Activated naive CD4-positive, alpha-beta T cell treated with Interleukin-2 at 50 U/mL for 16 hours (primary cell): ENCODE results near the gene SLC38A3.

ENCODE experiments used
- DNase-seq: peaks from one replicate; pipeline ENCODE4 v3.0.0-alpha.2; 2020

The SLC38A3 gene

DNA sequence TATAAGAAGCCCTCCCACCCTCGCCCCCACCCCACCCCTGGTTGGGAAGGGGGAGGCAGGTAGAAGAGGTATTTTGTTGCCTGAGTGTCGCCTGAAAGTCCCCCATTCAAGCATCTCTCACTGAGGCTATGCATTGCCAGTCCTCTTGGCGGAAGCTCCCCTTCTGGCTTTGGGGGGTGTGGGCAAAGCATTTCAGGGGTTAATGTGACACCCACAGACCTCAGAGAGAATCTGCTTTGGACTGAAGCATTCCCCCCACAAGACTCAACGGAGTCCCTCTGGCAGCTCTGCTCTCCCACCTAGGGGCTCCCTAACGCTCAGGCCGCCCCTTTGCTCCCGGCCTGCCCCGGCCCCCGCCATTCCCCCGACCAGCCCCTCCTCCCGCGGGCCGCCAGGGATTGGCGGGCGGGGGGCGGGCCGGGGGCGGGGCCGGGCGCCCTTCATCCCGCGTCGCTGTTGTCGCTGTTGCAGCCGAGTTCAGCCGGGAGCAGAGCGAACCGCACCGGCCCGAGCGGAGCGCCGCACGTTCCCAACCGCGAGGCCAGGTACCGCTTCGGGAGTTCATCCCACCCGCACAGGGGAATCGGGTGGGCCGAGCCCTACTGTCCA lies at the start of gene SLC38A3:
TSS of gene SLC38A3 (plus strand) at position 468 of the 609 bp plus-strand sequence. CDS start 8,929 bp downstream, outside the sequence.
- peak; percentile 22 for DNase-seq

DNA sequence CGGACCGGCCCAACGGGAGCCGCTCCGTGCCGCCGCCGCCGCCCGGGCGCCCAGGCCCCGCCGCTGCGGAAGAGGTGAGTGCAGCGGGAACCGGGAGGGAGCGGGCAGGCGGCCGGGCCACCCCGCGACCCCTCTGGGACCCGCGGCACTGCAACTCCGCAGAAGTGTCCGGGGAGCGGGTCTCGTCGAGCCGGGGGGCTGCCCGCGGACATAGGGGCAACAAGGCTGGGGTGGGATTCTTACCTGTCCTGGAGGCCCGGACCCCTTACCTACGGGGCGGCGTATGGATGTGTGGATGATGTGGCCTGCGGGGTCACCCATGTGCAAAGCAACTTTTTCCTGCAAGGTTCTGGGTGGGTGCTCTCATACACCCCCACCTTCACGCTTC lies 49.6 kb upstream of the SLC38A3 start:
- DNase-seq: no peak

DNA sequence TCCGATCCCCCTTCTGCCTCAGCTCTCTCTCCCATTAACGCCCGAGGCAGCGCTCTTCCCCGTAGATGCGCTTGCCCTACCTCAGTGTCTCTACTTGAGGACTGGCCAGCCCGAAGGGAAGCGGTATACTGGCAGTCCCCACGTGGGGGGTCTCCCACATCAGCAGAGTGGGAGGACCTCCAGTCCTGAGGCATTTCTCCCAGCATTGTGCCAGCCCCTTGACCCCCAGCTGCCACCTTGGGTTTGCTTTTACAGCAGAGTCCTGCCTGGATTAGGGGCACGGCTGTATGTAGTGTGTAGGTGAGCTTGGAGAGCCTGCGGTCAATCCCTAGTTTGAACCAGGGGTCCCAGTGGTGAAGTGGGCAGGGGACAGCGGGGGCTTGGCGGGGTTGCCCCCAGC lies 49.2 kb upstream of the SLC38A3 start:
- no peak for DNase-seq

DNA sequence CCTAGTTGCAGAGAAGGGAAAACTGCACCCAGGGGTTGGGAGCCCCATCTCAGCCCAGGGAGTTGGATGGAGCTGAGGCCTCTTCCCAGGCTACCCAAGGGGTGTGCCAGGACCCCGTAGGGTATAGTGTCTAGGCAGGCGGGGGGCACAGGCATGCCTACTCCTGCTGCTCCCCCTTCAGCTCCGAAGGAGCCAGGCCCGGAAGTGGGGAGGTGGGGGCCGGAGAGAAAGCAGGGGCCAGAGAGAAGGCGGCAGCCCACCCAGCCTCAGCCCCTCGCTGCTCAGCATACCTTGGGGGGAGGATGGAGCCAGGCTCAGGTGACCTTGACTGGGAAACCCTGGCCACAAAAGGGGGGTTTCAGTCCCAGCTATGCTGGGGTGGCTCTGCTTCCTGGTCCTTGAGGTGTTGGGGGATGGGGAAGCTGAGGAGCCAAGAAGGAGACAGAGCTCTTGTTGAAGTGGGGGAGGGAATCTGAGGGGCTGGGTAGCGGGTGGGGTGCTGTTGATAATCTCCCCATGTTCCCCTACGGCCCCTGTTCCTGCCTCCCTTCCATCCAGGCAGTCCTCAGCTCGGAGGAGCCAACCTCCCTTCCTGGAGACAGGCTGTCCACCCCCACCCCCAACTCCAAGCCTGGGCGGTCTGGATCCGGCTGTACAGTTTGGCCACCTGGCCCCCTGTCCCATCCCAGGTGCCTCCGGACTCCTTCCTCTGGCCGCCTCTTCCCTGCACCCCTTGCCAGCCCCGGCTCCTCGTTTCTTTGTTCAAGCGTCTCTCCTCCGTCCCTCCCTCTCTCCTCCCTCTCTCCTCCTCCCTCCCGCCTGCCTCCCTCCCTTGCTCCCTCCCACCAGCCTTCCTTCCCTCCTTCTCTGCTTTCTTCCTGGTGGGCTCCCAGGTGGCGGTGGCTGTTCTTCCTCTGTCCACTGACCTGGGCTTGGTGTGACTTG lies 48.2 kb upstream of the SLC38A3 start:
- DNase-seq: no peak

DNA sequence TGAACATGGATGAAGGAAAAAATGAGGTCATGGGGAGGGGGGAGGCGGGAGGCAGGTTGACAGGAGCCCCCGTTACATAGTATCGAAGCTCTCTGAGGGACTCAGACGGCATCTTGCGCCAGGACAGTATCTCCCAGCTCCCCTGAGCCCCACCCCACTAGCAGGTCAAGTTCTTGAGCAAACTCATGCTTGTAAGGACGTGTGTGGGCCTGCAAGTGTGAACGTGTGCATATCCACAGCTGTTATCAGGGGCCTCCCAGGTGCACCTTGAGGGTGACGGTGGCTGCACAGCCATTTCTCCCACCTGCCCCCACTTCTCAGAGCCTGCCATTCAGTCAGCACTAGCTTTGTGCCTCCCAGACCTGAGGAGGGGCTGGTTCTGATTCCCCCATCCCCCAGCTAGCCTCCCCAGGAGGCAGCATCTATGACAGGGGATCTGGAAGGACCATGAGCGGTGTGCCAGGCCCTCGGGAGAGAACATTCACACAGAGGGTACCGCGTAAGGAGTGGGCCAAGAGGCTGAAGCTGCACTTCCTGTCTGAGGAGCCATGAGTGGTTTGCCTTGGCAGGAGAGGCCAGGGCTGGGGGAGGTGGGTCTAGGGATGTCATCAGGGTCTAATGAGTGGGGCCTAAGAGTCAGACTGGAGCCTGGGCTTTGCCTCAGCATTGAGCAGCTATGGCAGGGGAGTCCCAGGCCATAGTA lies 47.1 kb upstream of the SLC38A3 start:
- DNase-seq: no peak

DNA sequence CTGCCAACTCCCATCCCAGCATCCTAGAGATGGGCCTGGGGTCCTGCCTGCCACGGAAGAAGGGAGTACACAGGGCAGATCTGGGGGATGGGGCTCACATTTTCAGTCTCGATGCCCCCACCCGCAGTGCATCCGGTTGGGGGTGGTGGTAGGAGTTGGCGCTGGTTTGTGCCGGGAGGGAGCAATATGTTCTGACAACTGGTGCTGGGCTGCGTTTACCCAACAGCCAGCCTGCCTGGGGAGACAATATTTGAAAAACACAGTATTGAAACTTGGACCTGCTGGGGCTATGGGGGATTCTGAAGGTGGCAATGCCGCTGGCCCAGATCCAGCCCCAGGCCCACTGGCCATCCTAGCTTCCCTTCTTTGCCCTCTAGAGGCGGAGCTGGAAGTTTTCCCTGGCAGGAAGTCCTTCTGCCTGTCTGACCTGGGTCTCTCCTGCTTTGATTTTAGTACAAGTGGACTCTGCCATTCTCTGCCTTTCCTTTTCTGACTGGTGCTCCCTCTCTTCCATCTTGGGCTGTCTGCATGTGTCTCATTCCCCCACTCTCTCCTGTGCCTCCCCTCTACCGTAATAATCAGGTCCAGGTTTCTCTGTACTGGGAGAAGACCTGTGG lies 46.4 kb upstream of the SLC38A3 start:
- DNase-seq: no peak

DNA sequence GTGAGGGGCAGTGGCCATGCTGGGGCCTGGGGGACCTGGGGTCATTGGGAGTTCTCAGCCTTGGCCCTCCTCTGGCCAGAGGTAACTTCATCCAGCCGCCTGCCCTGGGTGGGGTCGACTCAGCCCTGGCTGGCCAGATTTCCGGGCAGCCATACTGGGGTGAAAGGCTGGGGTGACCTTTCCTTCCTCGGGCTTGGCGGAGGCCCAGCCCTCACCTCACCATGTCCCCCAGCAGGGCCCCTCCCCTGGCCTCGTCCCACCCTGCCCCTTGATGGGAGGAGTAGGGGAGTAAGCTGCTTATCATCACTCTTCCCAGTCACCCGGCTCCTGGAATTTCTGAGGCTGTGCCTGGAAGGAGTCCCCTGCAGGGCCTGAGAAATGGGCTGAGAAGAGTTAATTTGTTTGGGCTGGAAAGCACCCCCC lies 44.5 kb upstream of the SLC38A3 start:
- no peak for DNase-seq

DNA sequence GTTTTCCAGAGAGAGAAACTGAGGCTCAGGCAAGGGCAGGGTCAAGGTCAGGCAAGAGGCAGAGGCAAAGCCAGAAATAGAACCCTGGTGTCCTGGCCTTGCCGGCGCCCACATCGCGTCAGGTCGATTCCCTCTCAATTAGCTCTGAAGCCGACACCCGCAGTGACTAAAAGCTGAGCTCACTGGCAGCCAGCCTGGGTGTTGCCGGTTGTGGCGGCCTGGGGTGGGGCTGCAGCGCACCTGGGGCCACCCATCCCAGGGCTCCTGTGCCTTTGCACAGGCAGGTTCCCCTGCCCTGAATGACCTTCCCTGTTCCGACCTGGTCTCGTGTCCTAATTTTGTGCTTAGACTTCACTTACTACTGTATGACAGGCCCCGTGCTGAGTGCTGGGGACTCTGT lies 43.8 kb upstream of the SLC38A3 start:
- DNase-seq: no peak

DNA sequence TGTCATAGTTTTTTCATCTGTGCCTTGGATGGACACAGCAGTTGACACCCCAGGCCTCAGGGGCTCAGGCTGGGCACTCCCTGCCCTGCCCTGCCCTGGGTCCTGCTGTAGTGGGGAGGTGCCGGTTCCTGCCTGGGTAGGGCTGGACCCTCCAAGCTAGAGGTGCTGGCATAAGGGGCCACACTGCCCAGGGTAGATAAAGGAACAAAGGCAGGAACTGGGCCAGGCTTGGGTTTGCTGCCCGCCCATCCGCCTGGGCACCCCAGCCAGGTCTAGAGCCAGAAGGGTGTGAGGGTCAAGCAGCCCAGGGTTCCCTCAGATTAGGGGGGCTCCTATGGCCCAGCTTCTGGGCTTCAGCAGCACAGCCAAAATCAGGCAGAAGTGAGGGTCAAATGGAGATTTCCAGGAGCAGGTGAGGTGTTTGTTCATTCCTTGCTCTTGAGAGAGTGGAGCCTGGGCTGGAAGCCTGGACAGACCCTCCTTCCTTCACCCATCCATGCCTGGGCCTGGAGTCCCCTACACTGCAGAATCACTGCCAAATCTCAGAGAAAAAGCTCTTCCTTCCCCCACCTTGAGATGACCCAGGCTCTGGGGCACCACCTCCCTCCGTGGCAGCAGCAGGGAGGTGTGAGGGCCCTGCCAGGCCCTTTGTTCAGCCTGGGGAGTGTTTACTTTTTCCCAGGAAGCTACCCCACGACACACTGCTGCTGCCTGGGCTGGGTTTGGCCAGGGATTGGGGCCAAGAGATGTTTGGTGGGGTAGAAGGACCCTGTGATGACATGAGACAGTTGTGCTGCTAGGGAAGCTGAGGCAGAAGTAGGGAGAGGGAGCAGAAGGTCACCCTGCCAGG lies 42.8 kb upstream of the SLC38A3 start:
- DNase-seq: no peak

DNA sequence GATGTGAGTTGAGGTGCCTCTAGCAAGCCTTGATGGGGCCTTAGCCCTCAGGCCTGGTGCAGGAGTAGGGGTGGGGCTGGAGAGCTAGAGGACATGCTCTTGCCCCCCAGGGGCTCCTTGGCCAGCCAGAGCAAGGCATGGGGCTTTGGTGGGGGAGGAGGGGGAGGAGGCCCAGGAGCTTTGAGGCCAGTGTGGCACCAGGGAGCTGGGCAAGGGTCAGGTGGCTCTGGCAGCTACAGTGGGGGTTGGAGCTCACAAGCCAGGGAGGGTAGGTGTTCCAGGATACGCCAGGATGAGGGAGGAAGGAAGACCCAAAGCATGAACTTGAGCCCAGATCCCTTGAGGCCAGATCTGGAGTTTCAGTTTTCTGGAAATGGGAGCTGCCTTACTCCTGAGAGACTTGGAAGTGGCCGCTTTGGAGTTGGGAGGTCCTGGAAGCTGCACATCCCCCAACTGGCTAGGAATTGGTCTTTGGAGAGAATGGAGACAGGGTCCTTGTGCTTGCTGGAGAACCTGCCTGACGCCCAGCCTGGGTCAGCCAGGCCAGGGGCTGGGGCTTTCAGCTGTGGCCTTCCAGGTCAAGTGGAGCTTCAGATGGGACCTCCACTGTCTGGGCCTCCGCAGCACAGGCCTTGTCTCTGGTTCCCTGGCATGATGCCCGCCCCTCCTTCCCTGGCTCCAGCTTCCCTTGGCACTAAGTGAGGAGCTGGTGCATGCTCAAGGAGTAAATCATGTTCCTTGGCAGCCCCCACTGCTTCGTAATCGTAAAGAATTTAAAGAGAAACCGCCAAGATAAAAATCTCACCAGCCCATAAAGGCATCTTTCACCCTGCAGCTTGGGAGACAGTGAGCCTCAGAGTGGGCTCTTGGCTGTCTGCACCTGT lies 41.3 kb upstream of the SLC38A3 start:
- no peak for DNase-seq

DNA sequence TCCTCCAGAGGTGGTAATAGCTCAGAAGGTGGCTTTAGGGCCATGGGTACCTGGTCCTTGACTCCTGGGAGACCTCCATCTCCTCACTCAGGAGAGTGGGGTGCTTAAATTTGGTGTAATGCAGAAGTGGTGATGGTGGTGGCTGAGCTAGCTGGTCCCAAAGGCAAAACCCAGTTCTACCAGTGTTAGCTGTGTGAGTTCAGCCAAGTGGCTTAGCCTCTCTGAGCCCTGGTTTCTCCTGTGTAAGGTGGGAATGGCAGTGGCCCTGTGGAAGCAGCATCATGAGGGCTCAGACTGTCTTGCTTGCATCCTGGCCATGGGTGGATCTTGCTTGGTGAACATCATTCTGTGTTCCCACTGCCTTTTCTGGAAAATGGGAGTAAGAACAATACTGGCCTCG lies 40.6 kb upstream of the SLC38A3 start:
- DNase-seq: no peak

DNA sequence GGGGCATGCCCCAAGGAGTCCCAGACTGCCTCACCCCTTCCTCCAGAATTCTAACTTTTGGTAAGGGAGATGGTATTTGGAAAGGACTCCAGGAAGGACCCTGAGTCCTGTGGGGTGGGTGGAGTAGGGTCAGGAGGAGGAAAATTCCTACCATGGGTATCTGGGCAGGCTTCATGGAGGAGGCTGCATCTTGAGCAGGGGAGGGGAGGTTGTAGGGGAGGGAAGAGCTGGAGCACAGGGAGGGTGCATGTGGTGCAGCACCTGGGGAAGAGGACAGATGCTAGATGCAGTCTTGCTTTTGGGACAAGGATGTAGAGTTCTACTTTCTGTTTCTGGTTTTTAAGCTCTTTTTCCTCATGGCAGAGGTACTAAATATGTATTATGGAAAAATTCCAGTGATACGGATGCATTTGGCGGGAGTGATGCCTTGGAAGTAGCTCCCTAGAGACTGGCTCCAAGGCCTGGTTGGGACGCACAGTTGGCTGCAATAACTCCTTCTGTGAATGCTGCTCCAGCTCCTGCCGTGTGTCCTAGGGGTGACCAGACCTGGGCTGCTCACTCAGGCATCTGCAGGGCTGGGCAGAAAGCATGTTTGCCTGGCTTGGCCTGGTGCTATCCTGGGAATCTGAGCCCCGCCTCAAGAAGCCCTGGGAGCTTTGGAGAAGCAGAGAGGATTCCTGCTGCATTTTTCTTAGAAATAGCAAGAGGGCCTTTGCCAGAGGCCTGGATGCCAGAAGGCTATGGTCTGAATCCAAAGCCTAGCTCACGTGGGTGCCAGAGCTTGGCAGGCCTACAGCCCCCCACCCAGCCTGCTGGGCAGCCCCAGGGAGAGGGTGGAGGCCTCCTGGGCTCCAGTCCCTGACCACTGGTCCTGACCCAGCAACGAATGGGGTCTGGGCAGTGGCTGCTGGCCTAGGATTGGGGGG lies 39.8 kb upstream of the SLC38A3 start:
- no peak for DNase-seq

DNA sequence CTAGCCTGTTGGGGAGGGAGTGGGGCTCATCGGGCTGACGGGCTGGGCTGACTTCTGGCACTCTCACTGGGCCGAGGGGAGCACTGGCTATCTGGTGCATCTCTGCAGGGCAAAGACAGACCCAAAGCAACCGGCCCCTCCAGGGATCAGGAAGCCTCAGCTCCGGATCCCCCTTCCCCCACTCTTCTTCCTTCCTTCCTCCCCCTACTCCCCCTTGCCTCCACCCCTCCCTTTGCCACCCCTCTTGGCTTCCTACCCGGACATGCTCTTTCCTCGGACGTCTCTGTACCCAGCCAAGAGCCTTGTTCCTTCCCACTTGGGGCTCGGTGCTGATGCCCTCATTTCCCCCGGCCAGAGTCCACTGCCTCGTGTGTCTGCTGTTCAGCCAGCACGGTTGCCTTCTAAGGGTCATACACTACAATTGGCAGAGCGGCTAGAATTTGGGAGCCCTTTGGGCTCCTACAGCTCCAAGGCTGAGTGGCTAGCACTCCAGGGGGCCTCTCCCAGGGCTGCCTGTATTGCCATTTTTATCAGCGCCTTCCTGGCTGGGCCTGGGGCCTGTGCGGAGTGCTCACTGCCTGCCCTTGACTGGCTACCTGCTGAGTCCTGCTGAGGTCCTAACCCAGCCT lies 39.0 kb upstream of the SLC38A3 start:
- DNase-seq: no peak

DNA sequence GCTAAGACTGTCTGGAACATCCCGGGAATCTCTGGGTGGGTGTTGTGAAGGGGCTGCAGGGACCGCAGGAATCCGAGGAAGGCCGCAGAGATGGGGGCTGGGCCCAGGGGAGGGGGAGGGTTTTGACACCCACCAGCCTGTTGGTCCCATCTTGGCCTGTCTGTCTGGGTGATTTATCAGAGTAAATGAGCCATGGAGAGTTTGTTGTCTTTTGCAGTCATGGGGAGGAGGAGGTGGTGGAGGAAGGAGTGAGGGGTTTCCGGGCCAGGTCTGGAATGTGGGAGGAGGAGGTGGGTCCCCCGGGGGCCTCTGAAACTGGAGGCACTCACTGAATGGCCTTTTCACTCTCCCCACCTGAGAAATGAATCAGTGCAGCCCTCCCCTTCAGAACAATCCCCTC lies 38.5 kb upstream of the SLC38A3 start:
- no peak for DNase-seq

DNA sequence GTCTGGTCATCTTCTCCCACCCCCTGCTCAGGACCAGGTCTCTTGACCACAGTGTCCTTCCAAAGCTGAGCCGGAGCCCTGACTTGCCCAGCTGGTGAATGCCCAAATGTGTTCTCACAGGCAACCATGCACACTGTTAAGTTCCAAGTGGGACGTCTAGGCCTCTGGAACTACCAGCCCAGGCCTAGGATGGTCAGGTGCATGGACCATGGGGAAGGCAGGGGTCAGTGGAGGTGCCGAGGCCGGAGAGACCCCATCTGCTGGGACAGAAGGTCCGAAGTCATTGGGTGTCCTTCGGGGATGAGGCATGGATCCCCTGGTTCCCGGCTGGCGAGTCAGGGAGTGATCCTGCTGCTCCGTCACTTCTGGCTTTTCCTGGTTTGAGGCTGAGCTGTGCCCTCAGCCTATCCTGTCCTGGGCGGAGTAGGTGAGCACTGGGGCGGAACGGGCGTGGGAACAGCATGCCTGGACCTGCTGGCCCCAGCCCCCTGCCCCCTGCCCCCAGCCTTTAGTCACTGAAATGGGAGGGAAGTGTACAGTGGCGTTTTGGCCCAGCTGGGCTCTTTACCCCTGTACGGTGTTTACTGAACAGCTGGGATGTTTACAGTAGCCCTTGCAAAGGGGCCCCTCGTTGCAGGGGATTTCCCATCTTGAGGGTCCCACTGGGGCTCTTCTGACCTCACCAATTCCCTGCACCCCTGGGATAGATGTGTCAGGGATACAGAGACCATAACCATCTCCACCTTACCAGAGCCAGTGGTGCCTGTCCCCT lies 37.8 kb upstream of the SLC38A3 start:
- DNase-seq: no peak

DNA sequence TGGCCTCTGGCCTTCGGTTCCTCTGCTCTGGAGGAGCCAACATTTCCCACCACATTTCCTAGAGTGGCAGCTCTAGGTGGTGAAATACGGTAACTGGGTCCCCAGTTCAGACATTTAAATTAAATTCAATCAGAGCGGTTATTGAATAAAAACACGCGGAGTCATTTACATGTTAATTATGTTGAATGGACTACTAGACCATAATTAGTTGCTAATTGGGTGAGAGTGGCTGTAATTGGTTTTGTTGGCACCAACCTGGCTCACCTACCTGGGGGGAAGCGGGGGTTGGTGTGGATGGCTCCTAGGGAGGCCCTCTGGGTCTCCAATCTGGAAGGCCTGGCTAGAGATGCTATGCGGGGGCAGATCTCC lies 37.2 kb upstream of the SLC38A3 start:
- no peak for DNase-seq

DNA sequence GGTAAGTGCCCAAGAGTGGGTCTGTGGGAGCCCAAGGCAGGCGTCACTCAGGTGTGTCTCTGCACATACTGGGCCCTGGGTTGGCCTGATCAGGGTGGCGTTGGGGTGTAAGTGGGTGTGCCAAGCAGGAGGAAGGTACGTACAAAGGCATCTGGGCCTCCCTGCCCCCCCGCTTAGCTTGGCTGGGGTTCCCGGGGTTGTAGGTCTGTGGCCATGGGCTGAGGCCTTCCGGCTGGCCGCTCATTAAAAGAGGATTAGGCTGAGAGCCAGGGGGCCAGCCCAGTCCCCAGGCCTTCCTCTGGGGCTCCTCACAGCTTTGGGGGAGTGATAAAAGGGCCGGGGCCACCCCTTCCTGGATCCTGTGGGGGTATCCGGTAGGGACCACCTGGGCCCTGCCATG lies 36.7 kb upstream of the SLC38A3 start:
- DNase-seq: no peak

DNA sequence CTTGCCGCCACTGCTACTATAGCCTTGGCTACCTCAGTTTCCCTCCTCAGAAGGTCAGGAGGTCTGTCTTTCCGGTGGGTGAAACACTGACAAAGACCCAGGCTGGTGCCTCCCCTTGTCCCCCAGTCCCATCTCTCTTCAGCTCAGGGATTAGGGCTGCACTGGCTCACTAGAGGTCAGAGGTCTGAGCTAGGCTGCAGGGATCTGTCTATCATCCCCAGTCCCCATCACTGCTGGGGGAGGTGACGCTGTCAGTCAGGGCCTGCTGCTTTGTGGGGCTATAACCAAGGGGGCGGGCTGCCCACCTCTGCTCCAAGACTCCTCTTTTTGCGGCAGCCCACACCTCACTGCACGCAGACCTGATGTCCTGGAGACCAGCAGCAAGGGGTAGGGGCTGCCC lies 36.3 kb upstream of the SLC38A3 start:
- no peak for DNase-seq
